DND-41 (cell line): Measurements from ENCODE around the gene MORN1.

ENCODE experiments used
- EZH2 ChIP-seq: IDR thresholded peaks from 3 replicates; pipeline ENCODE4 v1.6.1; 2012; ENCODE audit warnings: borderline replicate concordance, low read depth, mild to moderate bottlenecking, moderate library complexity, low read length, inconsistent platforms; ENCODE audit not compliant: severe bottlenecking
- TF ChIP-seq, protein P1 (sequence below): IDR thresholded peaks from 2 replicates; pipeline ENCODE4 v1.5.1; 2012; ENCODE audit warnings: borderline replicate concordance, low read length, moderate library complexity, mild to moderate bottlenecking; ENCODE audit not compliant: poor library complexity, severe bottlenecking; ENCODE audit errors: extremely low read depth

DNA sequence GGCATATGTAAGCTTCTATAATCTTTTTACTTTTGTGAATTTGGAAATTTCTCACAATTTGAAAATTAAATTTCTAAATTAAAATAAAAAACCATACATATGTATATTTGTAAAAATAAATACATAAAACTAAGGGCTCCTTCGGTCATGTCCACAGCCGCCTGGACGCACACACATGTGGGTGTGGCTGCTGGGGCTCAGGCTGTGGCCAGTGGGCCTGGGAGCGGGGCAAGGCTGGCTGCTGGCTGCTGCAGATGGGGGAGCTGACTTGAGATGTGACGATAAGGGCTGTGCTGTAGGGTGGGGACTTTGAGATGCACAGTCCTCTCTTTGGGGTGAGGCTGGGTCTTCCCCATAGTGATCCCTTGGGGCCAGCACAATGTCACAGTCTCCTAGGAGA is 5.1 kb upstream of the MORN1 start:
- TF ChIP-seq EZH2 = no peak
- TF ChIP-seq, protein P1, sequence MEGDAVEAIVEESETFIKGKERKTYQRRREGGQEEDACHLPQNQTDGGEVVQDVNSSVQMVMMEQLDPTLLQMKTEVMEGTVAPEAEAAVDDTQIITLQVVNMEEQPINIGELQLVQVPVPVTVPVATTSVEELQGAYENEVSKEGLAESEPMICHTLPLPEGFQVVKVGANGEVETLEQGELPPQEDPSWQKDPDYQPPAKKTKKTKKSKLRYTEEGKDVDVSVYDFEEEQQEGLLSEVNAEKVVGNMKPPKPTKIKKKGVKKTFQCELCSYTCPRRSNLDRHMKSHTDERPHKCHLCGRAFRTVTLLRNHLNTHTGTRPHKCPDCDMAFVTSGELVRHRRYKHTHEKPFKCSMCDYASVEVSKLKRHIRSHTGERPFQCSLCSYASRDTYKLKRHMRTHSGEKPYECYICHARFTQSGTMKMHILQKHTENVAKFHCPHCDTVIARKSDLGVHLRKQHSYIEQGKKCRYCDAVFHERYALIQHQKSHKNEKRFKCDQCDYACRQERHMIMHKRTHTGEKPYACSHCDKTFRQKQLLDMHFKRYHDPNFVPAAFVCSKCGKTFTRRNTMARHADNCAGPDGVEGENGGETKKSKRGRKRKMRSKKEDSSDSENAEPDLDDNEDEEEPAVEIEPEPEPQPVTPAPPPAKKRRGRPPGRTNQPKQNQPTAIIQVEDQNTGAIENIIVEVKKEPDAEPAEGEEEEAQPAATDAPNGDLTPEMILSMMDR = no peak
